HepG2 (cell line): ENCODE results near the gene MSMP. TPM values are rescaled to one million over a fixed set of nuclear protein-coding genes. Genes with fewer than 3 reads are reported as not detected.

ENCODE experiments used
- AHR ChIP-seq: IDR thresholded peaks from 2 replicates; pipeline ENCODE4 v1.6.1; 2018; ENCODE audit warnings: missing genetic modification reagents, missing compliant biosample characterization
- ARHGAP35 ChIP-seq: sonication (generic); formaldehyde crosslinking; IDR thresholded peaks from 2 replicates; pipeline ENCODE4 v1.9.0; 2022; ENCODE audit warnings: mild to moderate bottlenecking, inconsistent platforms, moderate library complexity, missing genetic modification reagents, borderline replicate concordance
- BRD4 ChIP-seq: sonication (generic); formaldehyde crosslinking; IDR thresholded peaks from 2 replicates; pipeline ENCODE4 v1.4.0; 2020; ENCODE audit warnings: missing genetic modification reagents
- CBX1 ChIP-seq: IDR thresholded peaks from one replicate; pipeline ENCODE4 v1.6.1; 2016; ENCODE audit warnings: antibody characterized with exemption, low read depth
- CEBPB ChIP-seq: IDR thresholded peaks from 2 replicates; pipeline ENCODE4 v1.6.1; 2011; ENCODE audit warnings: low read depth, low read length, improper control_type of control experiment, borderline replicate concordance
- DNMT1 ChIP-seq: sonication (generic); formaldehyde crosslinking; IDR thresholded peaks from 2 replicates; pipeline ENCODE4 v1.5.1; 2020; ENCODE audit warnings: mild to moderate bottlenecking, missing genetic modification reagents
- EEA1 ChIP-seq: sonication (generic); formaldehyde crosslinking; IDR thresholded peaks from 2 replicates; pipeline ENCODE4 v1.5.1; 2020; ENCODE audit warnings: mild to moderate bottlenecking, missing genetic modification reagents, borderline replicate concordance
- ETV6 ChIP-seq: sonication (generic); formaldehyde crosslinking; conservative IDR thresholded peaks from 2 replicates; pipeline ENCODE4 v1.4.0; 2020; ENCODE audit warnings: missing genetic modification reagents
- GATAD2A ChIP-seq: IDR thresholded peaks from 2 replicates; pipeline ENCODE4 v1.6.1; 2016
- HNF1B ChIP-seq: sonication (generic); formaldehyde crosslinking; IDR thresholded peaks from 2 replicates; pipeline ENCODE4 v1.5.1; 2020; ENCODE audit warnings: mild to moderate bottlenecking, moderate library complexity, missing genetic modification reagents
- KDM5B ChIP-seq: sonication (generic); formaldehyde crosslinking; IDR thresholded peaks from 2 replicates; pipeline ENCODE4 v1.4.0; 2020; ENCODE audit warnings: missing genetic modification reagents, mild to moderate bottlenecking, borderline replicate concordance
- NKX3-1 ChIP-seq: sonication (generic); formaldehyde crosslinking; IDR thresholded peaks from 2 replicates; pipeline ENCODE4 v1.5.0; 2020; ENCODE audit warnings: missing genetic modification reagents
- NRL ChIP-seq: sonication (generic); formaldehyde crosslinking; IDR thresholded peaks from 2 replicates; pipeline ENCODE4 v1.5.0; 2020; ENCODE audit warnings: missing genetic modification reagents, mild to moderate bottlenecking, moderate library complexity, borderline replicate concordance
- PCBP1 ChIP-seq: fragments of 200-400 bp; formaldehyde crosslinking; IDR thresholded peaks from 2 replicates; pipeline ENCODE4 v1.6.1; 2017; ENCODE audit warnings: mild to moderate bottlenecking, low read depth, low read length, borderline replicate concordance
- POGZ ChIP-seq: sonication (generic); formaldehyde crosslinking; IDR thresholded peaks from 2 replicates; pipeline ENCODE4 v1.4.0; 2020; ENCODE audit warnings: mild to moderate bottlenecking, missing genetic modification reagents
- RCOR2 ChIP-seq: IDR thresholded peaks from 2 replicates; pipeline ENCODE4 v1.6.1; 2016; ENCODE audit warnings: missing biosample characterization, missing genetic modification reagents
- TOE1 ChIP-seq: sonication (generic); formaldehyde crosslinking; IDR thresholded peaks from 2 replicates; pipeline ENCODE4 v1.4.0; 2020; ENCODE audit warnings: mild to moderate bottlenecking, missing genetic modification reagents
- ZFP36L1 ChIP-seq: sonication (generic); formaldehyde crosslinking; IDR thresholded peaks from 2 replicates; pipeline ENCODE4 v1.8.0; 2022; ENCODE audit warnings: mild to moderate bottlenecking, missing genetic modification reagents, moderate library complexity
- ZNF10 ChIP-seq: sonication (generic); formaldehyde crosslinking; IDR thresholded peaks from 2 replicates; pipeline ENCODE4 v1.4.0; 2020; ENCODE audit warnings: mild to moderate bottlenecking, low read depth, missing genetic modification reagents, borderline replicate concordance
- ZNF333 ChIP-seq: sonication (generic); formaldehyde crosslinking; IDR thresholded peaks from 2 replicates; pipeline ENCODE4 v1.4.0; 2020; ENCODE audit warnings: mild to moderate bottlenecking, missing genetic modification reagents, borderline replicate concordance
- ZNF605 ChIP-seq: sonication (generic); formaldehyde crosslinking; IDR thresholded peaks from 2 replicates; pipeline ENCODE4 v1.8.0; 2022; ENCODE audit warnings: mild to moderate bottlenecking, missing genetic modification reagents
- ZNF629 ChIP-seq: sonication (generic); formaldehyde crosslinking; conservative IDR thresholded peaks from 2 replicates; pipeline ENCODE4 v1.5.0; 2020; ENCODE audit warnings: missing genetic modification reagents
- polyA plus RNA-seq, 8 experiments: library from polyadenylated mRNA; depleted of rRNA in 3 of 8; stranded (reverse) in 7 of 8; unstranded in 1 of 8; fragments of >200 nt; fragmentation: Illumina TruSeq in 4 of 8; extraction: Trizol in 4 of 8; gene quantifications; 2 replicates each; pipeline versions ENCODE4 v1.2.1 to v1.2.3, GENCODE V29; 2011 to 2016; ENCODE audit warnings: low read depth in 4 of 8, missing spikeins in 1 of 8, mixed read lengths in 1 of 8; ENCODE audit not compliant: insufficient read depth in 1 of 8
- total RNA-seq, 5 experiments: library from RNA; depleted of rRNA; stranded (reverse); fragments of >200 nt; fragmentation: Illumina TruSeq; extraction: Trizol; gene quantifications; 2 replicates each; pipeline ENCODE4 v1.2.3, GENCODE V29; 2016; ENCODE audit warnings: low read depth in 1 of 5
- TF ChIP-seq, protein P1 (sequence below): sonication (generic); formaldehyde crosslinking; IDR thresholded peaks from 2 replicates; pipeline ENCODE4 v1.5.0; 2020; ENCODE audit warnings: missing genetic modification reagents
- TF ChIP-seq, protein P2 (sequence below): sonication (generic); formaldehyde crosslinking; IDR thresholded peaks from 2 replicates; pipeline ENCODE4 v1.9.0; 2022; ENCODE audit warnings: low read depth, missing genetic modification reagents
- TF ChIP-seq, protein P3 (sequence below): sonication (generic); formaldehyde crosslinking; IDR thresholded peaks from 2 replicates; pipeline ENCODE4 v1.4.0; 2020; ENCODE audit warnings: missing genetic modification reagents

The MSMP gene
- total and polyA plus RNA-seq, 2 of the 13 experiments (the other 11 are each of a cell fraction or from before 2014, with no cell fraction given) = 0.24 to 0.46 TPM

DNA sequence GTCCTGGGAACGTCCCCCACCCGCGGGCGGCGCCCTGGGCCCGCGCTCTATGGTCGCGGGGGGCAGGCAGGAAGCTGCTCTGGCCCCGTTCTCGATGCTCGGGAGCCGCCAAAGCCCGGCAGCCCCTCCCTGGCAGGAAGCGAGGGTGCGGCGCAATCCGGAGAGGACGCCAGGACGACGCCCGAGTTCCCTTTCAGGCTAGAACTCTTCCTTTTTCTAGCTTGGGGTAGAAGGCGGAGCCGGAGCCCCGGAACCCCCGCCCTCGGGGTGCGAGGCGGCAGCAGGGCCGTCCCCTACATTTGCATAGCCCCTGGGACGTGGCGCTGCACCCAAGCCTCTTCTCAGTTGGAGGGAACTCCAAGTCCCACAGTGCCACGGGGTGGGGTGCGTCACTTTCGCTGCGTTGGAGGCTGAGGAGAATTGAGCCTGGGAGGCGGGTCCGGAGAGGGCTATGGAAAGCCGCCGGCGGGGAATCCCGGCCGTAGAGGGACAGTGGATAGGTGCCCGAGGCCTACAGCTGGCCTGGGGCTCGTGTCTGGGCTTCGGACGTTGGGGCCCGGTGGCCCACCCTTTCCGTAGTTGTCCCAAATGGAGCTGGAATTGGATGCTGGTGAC is 21.8 kb downstream of the MSMP start, which contains the start of the genes CREB3 and TLN1 (continued):
- TF ChIP-seq, protein P1, sequence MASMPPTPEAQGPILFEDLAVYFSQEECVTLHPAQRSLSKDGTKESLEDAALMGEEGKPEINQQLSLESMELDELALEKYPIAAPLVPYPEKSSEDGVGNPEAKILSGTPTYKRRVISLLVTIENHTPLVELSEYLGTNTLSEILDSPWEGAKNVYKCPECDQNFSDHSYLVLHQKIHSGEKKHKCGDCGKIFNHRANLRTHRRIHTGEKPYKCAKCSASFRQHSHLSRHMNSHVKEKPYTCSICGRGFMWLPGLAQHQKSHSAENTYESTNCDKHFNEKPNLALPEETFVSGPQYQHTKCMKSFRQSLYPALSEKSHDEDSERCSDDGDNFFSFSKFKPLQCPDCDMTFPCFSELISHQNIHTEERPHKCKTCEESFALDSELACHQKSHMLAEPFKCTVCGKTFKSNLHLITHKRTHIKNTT (CRISPR knock-in tag) = no peak
- TF ChIP-seq BRD4 (CRISPR knock-in tag) (0 out of 2 replicates have a peak, but pooled peaks have one; percentile 67), EEA1 (CRISPR knock-in tag) (no peak; the same call in 1 of the 2 replicates), POGZ (CRISPR knock-in tag) (peak; percentile 68), ZFP36L1 (CRISPR knock-in tag) (no peak; the same call in 1 of the 2 replicates), DNMT1 (no peak), NKX3-1 (CRISPR knock-in tag) (no peak), CEBPB (no peak), HNF1B (CRISPR knock-in tag) (peak; percentile 61), ARHGAP35 (CRISPR knock-in tag) (no peak), RCOR2 (CRISPR knock-in tag) (no peak), ZNF333 (CRISPR knock-in tag) (no peak), AHR (no peak), TOE1 (no peak), ZNF605 (CRISPR knock-in tag) (peak; percentile 58; the same call in 1 of the 2 replicates), GATAD2A (CRISPR knock-in tag) (peak; percentile 57; the same call in 1 of the 2 replicates), ZNF10 (CRISPR knock-in tag) (no peak), NRL (peak; percentile 41; the same call in 1 of the 2 replicates), CBX1 (no peak), ZNF629 (CRISPR knock-in tag) (0 out of 2 replicates have a peak, but pooled peaks have one; percentile 29), ETV6 (CRISPR knock-in tag) (peak; percentile 78; the same call in 1 of the 2 replicates), KDM5B (CRISPR knock-in tag) (peak; percentile 70), PCBP1 (0 out of 2 replicates have a peak, but pooled peaks have one; percentile 39)
- TF ChIP-seq, protein P2, sequence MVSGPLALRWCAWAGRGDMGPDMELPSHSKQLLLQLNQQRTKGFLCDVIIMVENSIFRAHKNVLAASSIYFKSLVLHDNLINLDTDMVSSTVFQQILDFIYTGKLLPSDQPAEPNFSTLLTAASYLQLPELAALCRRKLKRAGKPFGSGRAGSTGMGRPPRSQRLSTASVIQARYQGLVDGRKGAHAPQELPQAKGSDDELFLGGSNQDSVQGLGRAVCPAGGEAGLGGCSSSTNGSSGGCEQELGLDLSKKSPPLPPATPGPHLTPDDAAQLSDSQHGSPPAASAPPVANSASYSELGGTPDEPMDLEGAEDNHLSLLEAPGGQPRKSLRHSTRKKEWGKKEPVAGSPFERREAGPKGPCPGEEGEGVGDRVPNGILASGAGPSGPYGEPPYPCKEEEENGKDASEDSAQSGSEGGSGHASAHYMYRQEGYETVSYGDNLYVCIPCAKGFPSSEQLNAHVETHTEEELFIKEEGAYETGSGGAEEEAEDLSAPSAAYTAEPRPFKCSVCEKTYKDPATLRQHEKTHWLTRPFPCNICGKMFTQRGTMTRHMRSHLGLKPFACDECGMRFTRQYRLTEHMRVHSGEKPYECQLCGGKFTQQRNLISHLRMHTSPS (CRISPR knock-in tag) = peak; percentile 37; the same call in 1 of the 2 replicates
- TF ChIP-seq, protein P3, sequence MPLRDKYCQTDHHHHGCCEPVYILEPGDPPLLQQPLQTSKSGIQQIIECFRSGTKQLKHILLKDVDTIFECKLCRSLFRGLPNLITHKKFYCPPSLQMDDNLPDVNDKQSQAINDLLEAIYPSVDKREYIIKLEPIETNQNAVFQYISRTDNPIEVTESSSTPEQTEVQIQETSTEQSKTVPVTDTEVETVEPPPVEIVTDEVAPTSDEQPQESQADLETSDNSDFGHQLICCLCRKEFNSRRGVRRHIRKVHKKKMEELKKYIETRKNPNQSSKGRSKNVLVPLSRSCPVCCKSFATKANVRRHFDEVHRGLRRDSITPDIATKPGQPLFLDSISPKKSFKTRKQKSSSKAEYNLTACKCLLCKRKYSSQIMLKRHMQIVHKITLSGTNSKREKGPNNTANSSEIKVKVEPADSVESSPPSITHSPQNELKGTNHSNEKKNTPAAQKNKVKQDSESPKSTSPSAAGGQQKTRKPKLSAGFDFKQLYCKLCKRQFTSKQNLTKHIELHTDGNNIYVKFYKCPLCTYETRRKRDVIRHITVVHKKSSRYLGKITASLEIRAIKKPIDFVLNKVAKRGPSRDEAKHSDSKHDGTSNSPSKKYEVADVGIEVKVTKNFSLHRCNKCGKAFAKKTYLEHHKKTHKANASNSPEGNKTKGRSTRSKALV (CRISPR knock-in tag) = peak; percentile 92
